GM20000 (cell line): ENCODE data around the gene CLEC18C.
"Not testable (repeated sequence)": the region's sequence is repeated elsewhere in the genome, so short reads cannot be mapped to it uniquely, and the experiment has no call there.

Experiments
- DNase-seq: peaks from one replicate; pipeline ENCODE4 v3.0.0; 2012; ENCODE audit warnings: low spot score

CLEC18C gene

GRCh38 chr16:70196683-70197300, 23.2 kb downstream of the CLEC18C start:
- DNase-seq = not testable (repeated sequence)

- not testable (repeated sequence) for DNase-seq
Measured at GRCh38 chr16:70197611-70198010, 24.0 kb downstream of the CLEC18C start.

DNA sequence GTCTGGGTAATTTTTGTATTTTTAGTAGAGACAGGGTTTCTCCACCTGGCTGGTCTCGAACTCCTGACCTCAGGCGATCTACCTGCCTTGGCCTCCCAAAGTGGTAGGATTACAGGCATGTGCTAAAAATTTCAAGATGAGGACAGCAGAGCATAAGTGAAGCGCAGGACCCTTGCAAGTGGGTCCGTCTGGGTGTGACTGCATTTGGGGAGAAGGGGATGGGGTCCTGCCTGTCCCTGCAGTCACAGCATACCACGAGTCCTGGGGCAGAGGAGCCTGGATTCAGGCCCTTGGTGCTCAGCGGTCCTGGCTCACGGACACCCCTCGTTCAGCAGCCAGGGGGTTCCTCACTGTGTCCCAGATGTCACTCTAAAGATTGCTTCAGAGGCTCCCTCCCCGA, 24.6 kb downstream of the CLEC18C start:
- DNase-seq = not testable (repeated sequence)

DNA sequence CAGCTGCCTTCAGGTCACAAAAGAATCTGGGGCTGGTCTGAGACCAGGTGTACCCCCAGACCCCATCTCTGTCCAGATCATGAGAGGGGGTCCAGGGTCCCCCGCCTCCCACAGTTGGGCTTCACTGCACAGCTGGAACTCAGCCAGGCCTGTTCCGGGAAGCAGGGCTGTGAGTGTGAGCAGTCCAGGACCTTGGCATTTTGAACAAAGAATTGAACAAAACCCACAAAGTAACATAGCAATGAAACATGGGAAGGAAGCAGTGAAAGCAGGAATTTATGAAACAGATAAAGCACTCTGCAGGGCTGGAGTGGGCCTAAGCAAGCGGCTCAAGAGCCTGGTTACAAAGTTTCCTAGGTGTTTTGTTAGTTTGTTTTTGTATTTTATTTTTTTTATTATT, 25.1 kb downstream of the CLEC18C start:
- not testable (repeated sequence) for DNase-seq

- DNase-seq = peak; percentile 0
Measured at GRCh38 chr16:70199170-70199569, 25.6 kb downstream of the CLEC18C start.

DNA sequence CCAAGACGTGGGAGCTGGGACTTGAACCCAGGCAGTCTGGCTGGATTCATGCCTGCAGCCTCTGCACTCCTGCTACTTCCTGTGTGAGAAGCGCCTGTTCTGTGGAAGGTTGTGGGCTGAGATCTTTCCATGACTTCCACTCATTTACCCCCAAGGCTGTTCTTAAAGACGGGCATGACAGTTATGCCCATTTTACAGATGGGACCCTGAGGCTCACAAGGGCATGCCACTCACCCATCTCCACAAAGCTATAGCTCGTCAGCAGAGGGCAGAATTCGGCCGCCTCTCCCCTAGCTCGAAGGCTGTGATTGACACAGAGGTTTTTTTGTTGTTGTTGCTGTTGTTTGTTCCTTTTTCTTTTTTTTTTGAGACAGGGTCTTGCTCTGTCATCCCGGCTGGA, 26.5 kb downstream of the CLEC18C start:
- not testable (repeated sequence) for DNase-seq

DNA sequence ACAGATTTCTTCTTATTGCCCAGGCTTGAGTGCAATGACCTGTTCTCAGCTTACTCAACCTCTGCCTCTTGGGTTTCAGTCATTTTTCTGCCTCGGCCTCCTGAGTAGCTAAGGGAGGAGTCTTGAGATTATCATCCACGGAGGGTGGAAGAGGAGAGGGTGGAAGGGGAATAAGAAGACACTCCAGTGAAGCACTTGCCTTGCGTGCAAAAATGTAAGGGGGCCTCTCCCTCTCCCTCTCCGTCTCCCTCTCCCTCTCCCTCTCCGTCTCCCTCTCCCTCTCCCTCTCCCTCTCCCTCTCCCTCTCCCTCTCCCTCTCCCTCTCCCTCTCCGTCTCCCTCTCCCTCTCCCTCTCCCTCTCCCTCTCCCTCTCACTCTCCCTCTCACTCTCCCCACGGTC, 29.9 kb downstream of the CLEC18C start:
- not testable (repeated sequence) for DNase-seq

DNA sequence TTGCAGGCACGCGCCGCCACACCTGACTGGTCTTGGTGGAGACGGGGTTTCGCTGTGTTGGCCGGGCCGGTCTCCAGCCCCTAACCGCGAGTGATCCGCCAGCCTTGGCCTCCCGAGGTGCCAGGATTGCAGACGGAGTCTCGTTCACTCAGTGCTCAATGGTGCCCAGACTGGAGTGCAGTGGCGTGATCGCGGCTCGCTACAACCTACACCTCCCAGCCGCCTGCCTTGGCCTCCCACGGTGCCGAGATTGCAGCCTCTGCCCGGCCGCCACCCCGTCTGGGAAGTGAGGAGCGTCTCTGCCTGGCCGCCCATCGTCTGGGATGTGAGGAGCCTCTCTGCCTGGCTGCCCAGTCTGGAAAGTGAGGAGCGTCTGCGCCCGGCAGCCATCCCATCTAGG, 30.4 kb downstream of the CLEC18C start:
- not testable (repeated sequence) for DNase-seq

DNA sequence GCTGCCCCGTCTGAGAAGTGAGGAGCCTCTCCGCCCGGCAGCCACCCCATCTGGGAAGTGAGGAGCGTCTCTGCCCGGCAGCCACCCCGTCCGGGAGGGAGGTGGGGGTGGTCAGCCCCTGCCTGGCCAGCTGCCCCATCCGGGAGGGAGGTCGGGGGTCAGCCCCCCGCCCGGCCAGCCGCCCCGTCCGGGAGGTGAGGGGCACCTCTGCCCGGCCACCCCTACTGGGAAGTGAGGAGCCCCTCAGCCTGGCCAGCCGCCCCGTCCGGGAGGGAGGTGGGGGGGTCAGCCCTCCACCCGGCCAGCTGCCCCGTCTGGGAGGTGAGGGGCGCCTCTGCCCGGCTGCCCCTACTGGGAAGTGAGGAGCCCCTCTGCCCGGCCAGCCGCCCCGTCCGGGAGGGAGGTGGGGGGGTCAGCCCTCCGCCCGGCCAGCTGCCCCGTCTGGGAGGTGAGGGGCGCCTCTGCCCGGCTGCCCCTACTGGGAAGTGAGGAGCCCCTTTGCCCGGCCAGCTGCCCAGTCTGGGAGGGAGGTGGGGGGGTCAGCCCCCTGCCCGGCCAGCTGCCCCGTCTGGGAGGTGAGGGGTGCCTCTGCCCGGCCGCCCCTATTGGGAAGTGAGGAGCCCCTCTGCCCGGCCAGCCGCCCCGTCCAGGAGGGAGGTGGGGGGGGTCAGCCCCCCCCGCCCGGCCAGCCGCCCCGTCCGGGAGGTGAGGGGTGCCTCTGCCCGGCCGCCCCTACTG, 31.2 kb downstream of the CLEC18C start:
- not testable (repeated sequence) for DNase-seq

- not testable (repeated sequence) for DNase-seq
Measured at GRCh38 chr16:70206382-70206781, 32.8 kb downstream of the CLEC18C start.

DNA sequence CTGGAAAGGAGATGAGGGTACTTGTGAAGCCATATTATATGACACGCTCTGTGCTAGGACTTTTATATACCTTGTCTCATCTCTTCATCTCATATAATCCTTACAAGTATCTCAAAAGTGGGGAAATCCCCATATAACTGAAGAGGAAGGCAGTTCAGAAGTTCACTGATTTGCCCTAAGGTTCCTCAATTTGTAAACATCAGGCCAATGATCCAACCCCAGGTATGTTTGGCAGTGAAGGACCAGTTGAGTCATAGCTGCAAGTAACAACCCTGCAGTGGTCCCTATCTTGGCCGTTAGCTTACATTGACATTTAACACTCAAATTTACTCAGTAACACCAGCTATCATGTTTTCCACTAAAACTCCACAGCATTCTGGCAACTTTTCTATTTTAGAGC, 45.0 kb downstream of the CLEC18C start:
- not testable (repeated sequence) for DNase-seq

DNA sequence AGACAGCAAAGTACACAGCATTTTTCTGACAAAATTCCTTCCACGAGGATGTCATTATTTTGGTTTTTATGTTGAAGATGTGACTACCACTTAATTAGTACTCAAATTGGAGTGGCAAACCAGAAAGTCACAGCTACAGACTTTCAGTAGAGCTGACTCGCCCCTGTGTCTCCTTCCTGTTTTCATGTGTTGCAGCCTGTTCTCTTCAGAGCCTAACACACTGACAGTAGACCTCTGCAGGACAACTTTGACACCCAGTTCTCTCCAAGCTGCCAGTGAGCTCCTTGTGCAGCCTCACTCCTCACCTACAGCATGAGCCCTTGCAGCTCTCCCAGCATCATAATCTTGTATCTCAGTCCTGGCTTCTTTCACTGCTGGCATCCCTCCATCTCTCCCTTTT, 49.0 kb downstream of the CLEC18C start:
- DNase-seq = not testable (repeated sequence)

DNA sequence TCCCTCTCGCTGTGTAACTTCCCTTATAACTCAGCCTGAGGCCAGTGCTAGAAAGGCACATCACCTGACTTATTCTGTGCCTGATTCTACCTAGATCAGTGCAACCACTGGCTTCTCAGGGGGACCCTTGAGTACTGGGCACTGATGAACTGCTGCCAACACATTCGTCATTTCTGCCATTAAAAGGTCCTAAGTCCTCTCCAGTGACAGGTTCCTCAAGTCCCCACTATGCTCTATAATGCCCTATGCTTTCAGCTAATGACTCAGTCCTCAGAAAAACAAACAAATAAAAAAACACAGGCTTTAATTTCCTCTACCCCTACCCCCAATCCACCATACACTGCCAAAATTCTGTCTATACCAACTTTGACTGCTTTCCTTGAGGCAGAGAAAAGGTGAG, 49.6 kb downstream of the CLEC18C start:
- DNase-seq = not testable (repeated sequence)

DNA sequence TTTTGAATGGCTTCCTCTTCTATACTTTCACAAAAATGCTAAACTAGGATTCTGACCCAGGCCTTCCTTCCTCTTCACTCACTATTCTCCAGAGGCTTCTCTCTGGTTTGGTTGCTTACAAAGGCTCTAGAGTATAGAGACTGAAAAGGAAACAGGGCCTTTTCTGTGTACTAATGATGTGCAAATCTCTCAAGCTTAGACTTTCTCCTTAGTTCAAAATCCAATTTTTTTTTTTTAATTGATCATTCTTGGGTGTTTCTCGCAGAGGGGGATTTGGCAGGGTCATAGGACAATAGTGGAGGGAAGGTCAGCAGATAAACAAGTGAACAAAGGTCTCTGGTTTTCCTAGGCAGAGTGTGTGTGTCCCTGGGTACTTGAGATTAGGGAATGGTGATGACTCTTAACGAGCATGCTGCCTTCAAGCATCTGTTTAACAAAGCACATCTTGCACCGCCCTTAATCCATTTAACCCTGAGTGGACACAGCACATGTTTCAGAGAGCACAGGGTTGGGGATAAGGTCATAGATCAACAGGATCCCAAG, 50.5 kb downstream of the CLEC18C start:
- not testable (repeated sequence) for DNase-seq

GRCh38 chr16:70224645-70225044, 51.1 kb downstream of the CLEC18C start:
- not testable (repeated sequence) for DNase-seq

DNA sequence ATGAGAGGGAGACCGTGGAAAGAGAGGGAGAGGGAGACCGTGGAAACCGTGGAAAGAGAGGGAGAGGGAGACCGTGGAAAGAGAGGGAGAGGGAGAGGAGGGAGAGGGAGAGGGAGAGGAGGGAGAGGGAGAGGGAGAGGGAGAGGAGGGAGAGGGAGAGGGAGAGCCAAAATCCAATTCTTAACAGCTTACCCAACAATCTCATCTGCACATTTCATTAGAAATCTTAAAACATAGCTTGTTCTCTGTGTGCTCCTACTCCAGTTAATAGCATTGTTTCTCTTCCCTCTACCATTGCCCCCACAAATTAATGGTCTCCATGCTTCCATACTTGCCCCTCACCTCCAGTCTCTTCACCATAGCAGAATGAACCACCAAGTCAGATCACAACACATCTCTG, 51.8 kb downstream of the CLEC18C start:
- DNase-seq = not testable (repeated sequence)

- DNase-seq = not testable (repeated sequence)
Measured at GRCh38 chr16:70226024-70226423, 52.4 kb downstream of the CLEC18C start.

DNA sequence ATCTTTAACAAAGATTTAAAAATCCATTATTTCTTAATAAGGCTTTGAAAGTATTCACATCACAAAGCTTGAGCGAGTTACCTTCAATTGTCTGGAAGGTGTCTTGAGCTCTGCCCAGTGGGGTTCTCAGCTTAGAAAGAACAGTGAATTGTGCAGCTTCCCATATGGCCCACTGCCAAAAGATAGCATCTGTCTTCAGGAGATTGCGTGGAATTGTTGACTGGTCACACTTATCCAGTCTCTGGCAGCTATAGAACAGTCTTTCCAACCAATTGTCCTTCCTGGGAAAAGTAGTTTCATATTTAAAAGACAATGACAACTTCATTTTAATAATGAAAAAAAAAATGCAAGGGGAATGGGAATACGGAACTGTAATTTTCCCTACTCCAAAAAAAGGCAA, 58.2 kb downstream of the CLEC18C start:
- DNase-seq = not testable (repeated sequence)
